GM19025 (cell line): ENCODE measurements around the gene TSC1.

Experiments
- ATAC-seq: cut with Tn5 transposase; IDR thresholded peaks from one replicate; pipeline ENCODE4 v1.9.1; 2021; ENCODE audit warnings: mild to moderate bottlenecking, low read depth, moderate library complexity; ENCODE audit not compliant: unreplicated experiment

The TSC1 gene

GRCh38 chr9:132894862-132895835 is 49.3 kb downstream of the TSC1 start:
- ATAC-seq = no peak

GRCh38 chr9:132894346-132894745 is 50.1 kb downstream of the TSC1 start:
- no peak for ATAC-seq

GRCh38 chr9:132892400-132892799 is 52.0 kb downstream of the TSC1 start:
- ATAC-seq = no peak

GRCh38 chr9:132888151-132888550 is 56.3 kb downstream of the TSC1 start:
- no peak for ATAC-seq

GRCh38 chr9:132887181-132888120 is 57.0 kb downstream of the TSC1 start:
- ATAC-seq = no peak

GRCh38 chr9:132886334-132886725 is 58.1 kb downstream of the TSC1 start:
- ATAC-seq = no peak

- ATAC-seq = no peak
These were observed 58.6 kb downstream of the TSC1 start for GRCh38 chr9:132885720-132886333.

GRCh38 chr9:132883349-132884294 is 60.8 kb downstream of the TSC1 start:
- no peak for ATAC-seq

- ATAC-seq = no peak
These were observed 61.8 kb downstream of the TSC1 start for GRCh38 chr9:132882616-132883015.

- ATAC-seq = no peak
These were observed 62.6 kb downstream of the TSC1 start for GRCh38 chr9:132881826-132882225.

GRCh38 chr9:132880324-132880661 is 64.1 kb downstream of the TSC1 start:
- no peak for ATAC-seq

- no peak for ATAC-seq
These were observed 64.7 kb downstream of the TSC1 start for GRCh38 chr9:132879457-132880323.

GRCh38 chr9:132878695-132879456 is 65.5 kb downstream of the TSC1 start, which contains the start of gene SPACA9:
SPACA9 (plus strand) TSS chr9:132878898; CDS start chr9:132883948, 5,050 bp downstream.
- no peak for ATAC-seq

- ATAC-seq = peak; percentile 69
These were observed 66.4 kb downstream of the TSC1 start, which contains the start of gene AK8 for GRCh38 chr9:132877824-132878694. AK8 (minus strand) TSS chr9:132878284; CDS start chr9:132878255, 29 bp downstream.

GRCh38 chr9:132877458-132877823 is 67.0 kb downstream of the TSC1 start:
- no peak for ATAC-seq

GRCh38 chr9:132876849-132877248 is 67.6 kb downstream of the TSC1 start:
- no peak for ATAC-seq

GRCh38 chr9:132875159-132875558 is 69.3 kb downstream of the TSC1 start:
- ATAC-seq = no peak
